Measurements from ENCODE around the gene PCDHA4.
A peak's percentile ranks its signal among the peaks of the same experiment; 100 is the strongest.
"Not testable (repeated sequence)": the region's sequence is repeated elsewhere in the genome, so short reads cannot be mapped to it uniquely, and the experiment has no call there.

PCDHA4 gene

DNA sequence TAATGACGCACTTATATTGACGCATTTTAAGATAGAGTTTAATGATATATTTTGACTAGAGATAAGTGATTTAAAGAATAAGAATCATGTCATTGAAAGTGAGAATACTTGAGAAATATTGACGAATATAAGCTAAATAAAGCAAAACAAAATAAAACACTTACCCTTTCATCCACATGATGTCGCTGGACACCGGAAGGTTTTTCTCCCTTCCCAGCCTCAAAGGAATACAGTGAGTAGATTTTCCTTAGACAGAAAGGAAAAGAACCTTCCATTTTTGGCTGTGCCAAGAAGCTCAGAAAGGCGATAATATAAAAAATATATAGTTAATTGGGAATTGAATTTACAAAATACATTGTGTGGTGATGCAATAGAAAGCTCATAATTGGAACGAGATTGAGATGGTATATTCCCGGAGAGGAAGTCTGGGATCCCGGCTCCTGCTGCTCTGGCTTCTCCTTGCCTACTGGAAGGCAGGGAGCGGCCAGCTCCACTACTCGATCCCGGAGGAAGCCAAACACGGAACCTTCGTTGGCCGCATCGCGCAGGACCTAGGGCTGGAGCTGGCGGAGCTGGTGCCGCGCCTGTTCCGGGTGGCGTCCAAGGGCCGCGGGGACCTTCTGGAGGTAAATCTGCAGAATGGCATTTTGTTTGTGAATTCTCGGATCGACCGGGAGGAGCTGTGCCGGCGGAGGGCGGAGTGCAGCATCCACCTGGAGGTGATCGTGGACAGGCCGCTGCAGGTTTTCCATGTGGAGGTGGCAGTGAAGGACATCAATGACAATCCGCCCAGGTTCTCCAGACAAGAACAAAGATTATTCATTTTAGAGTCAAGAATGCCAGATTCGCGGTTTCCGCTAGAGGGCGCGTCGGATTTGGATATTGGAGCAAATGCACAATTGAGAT lies 14.8 kb downstream of the PCDHA4 start, which contains the start of gene PCDHA5:
Gene PCDHA5 (plus strand): TSS at position 239 of the 906 bp plus-strand sequence.
- DNase-seq (ENCODE audit: low spot score) = peak; percentile 45

DNA sequence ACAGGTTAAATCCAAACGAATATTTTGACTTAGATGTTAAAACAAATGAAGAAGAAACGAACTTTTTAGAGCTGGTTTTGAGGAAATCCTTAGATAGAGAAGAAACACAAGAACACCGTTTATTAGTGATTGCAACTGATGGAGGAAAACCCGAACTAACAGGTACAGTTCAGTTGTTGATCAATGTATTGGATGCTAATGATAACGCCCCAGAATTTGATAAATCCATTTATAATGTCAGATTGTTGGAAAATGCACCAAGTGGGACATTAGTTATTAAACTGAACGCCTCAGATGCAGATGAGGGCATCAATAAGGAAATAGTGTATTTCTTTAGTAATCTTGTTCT lies 15.4 kb downstream of the PCDHA4 start:
- DNase-seq (ENCODE audit: low spot score) = no peak

DNA sequence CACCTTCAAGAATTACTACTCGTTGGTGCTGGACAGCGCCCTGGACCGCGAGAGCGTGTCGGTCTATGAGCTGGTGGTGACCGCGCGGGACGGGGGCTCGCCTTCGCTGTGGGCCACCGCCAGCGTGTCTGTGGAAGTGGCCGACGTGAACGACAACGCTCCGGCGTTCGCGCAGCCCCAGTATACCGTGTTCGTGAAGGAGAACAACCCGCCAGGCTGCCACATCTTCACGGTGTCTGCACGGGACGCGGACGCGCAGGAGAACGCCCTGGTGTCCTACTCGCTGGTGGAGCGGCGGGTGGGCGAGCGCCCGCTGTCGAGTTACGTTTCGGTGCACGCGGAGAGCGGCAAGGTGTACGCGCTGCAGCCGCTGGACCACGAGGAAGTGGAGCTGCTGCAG lies 16.1 kb downstream of the PCDHA4 start:
- DNase-seq (ENCODE audit: low spot score) = not testable (repeated sequence)

DNA sequence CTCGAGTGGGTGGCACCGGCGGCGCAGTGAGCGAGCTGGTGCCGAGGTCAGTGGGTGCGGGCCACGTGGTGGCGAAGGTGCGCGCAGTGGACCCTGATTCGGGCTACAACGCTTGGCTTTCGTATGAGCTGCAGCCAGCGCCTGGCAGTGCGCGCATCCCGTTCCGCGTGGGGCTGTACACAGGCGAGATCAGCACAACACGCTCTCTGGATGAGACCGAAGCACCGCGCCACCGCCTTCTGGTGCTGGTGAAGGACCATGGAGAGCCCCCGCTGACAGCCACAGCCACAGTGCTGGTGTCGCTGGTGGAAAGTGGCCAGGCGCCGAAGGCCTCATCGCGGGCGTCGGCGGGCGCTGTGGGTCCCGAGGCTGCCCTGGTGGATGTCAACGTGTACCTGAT lies 16.6 kb downstream of the PCDHA4 start:
- DNase-seq (ENCODE audit: low spot score) = no peak

DNA sequence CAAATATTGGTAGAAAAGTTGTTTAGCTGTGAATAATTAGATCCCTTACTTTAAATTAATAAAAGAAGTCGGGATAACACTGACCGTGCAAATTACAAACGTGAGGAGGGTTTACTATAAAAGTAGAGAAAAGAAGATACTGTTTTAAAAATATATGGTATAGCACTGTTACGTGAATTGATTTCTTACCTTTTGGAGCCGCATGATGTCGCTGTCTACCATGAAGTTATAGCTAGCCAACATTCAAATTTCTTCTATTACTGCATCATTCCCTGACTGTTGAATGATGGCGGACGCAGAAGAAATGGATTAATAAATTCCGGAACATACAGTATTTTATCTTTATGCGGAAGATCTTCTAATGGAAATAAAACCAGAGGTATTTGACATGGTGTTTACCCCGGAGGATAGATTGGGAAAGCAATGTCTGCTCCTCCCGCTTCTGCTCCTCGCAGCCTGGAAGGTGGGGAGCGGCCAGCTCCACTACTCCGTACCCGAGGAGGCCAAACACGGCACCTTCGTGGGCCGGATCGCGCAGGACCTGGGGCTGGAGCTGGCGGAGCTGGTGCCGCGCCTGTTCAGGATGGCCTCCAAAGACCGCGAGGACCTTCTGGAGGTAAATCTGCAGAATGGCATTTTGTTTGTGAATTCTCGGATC lies 21.0 kb downstream of the PCDHA4 start, which contains the start of gene PCDHA6:
Gene PCDHA6 (plus strand): TSS at position 257 of the 658 bp plus-strand sequence. CDS start 132 bp downstream, at position 389.
- DNase-seq (ENCODE audit: low spot score) = peak; percentile 23

DNA sequence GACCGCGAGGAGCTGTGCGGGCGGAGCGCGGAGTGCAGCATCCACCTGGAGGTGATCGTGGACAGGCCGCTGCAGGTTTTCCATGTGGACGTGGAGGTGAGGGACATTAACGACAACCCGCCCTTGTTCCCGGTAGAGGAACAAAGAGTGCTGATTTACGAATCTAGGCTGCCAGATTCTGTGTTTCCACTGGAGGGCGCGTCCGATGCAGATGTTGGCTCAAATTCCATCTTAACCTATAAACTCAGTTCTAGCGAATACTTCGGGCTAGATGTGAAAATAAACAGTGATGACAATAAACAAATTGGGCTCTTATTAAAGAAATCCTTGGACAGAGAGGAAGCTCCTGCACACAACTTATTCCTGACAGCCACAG lies 21.5 kb downstream of the PCDHA4 start:
- DNase-seq (ENCODE audit: low spot score) = peak; percentile 12

- DNase-seq (ENCODE audit: low spot score) = not testable (repeated sequence)
These were observed 22.9 kb downstream of the PCDHA4 start for GRCh38 chr5:140829511-140830501.

DNA sequence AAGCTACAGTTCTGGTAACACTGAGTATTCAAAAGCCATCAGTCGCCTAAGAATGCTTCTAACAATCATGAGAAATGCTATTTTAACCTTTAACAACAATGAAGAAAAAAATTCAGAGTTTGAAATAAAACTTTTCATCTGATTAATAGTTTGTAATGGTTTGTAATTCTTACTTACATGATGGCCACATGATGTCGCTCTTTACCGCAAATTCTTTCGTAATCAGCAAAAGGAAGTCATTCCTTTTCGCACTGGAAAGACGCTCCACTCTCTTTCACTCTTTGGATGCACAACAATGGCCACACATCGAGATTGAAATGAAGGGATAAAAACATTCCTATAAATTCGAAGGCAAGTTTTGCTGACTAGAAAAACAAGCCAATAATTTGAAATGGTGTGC lies 27.1 kb downstream of the PCDHA4 start, which contains the start of gene PCDHA7:
Gene PCDHA7 (plus strand): TSS at position 277 of the 400 bp plus-strand sequence. CDS start 115 bp downstream, at position 392.
- DNase-seq (ENCODE audit: low spot score) = peak; percentile 28

DNA sequence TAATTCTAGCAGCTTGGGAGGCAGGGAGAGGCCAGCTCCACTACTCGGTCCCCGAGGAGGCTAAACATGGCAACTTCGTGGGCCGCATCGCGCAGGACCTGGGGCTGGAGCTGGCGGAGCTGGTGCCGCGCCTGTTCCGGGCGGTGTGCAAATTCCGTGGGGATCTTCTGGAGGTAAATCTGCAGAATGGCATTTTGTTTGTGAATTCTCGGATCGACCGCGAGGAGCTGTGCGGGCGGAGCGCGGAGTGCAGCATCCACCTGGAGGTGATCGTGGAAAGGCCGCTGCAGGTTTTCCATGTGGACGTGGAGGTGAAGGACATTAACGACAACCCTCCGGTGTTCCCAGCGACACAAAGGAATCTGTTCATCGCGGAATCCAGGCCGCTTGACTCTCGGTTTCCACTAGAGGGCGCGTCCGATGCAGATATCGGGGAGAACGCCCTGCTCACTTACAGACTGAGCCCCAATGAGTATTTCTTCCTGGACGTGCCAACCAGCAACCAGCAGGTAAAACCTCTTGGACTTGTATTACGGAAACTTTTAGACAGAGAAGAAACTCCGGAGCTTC lies 27.7 kb downstream of the PCDHA4 start:
- DNase-seq (ENCODE audit: low spot score) = not testable (repeated sequence)

GRCh38 chr5:140835622-140836510 lies 29.0 kb downstream of the PCDHA4 start:
- DNase-seq (ENCODE audit: low spot score) = no peak

DNA sequence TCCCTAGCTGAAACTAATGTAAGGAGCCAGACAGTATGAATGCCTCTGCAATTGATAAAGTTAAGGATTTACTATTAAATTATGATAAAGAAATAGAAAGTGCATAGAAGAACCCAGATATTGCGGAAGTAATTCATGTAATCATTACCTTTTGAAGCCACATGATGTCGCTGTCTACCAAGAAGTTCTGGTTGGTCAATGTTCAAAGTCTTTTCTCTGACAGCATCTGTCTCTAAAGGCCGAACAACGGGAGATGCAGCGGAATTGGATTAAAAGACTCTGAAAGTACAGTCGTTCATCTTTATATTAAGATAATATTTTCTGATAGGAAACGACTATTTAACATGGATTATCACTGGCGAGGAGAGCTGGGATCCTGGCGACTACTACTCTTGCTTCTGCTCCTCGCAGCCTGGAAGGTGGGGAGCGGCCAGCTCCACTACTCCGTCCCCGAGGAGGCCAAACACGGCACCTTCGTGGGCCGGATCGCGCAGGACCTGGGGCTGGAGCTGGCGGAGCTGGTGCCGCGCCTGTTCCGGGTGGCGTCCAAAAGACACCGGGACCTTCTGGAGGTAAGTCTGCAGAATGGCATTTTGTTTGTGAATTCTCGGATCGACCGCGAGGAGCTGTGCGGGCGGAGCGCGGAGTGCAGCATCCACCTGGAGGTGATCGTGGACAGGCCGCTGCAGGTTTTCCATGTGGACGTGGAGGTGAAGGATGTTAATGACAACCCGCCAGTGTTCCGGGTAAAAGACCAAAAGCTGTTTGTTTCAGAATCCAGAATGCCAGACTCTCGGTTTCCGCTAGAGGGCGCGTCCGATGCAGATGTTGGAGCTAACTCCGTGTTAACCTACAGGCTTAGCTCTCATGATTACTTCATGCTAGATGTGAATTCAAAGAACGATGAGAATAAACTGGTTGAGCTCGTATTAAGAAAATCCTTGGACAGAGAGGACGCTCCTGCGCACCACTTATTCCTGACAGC lies 34.4 kb downstream of the PCDHA4 start, which contains the start of gene PCDHA8:
Gene PCDHA8 (plus strand): TSS at position 210 of the 985 bp plus-strand sequence. CDS start 135 bp downstream, at position 345.
- peak; percentile 17 for DNase-seq (ENCODE audit: low spot score)

- no peak for DNase-seq (ENCODE audit: low spot score)
These were observed 36.2 kb downstream of the PCDHA4 start for GRCh38 chr5:140842798-140843733.

DNA sequence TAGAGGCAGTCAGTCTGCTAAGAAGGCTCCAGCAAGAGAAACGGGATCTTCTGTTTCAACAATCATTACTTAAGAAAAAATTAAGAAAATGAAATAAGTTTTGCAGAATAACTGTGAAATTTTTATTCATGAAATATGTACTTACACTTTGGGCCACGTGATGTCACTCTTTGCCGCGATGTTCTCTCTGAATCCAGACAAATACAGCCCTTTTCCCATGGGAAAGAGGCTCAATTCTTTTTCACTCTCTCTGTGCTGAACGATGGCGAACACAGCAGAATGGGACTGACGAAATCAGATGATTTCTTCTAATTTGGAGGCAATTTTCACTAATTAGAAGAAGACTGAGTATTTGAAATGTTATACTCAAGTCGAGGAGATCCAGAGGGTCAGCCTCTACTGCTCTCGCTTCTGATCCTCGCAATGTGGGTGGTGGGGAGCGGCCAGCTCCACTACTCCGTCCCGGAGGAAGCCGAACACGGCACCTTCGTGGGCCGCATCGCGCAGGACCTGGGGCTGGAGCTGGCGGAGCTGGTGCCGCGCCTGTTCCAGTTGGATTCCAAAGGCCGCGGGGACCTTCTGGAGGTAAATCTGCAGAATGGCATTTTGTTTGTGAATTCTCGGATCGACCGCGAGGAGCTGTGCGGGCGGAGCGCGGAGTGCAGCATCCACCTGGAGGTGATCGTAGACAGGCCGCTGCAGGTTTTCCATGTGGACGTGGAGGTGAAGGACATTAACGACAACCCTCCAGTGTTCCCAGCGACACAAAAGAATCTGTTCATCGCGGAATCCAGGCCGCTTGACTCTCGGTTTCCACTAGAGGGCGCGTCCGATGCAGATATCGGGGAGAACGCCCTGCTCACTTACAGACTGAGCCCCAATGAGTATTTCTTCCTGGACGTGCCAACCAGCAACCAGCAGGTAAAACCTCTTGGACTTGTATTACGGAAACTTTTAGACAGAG lies 41.6 kb downstream of the PCDHA4 start, which contains the start of gene PCDHA9:
Gene PCDHA9 (plus strand): TSS at position 244 of the 964 bp plus-strand sequence. CDS start 114 bp downstream, at position 358.
- not testable (repeated sequence) for DNase-seq (ENCODE audit: low spot score)

DNA sequence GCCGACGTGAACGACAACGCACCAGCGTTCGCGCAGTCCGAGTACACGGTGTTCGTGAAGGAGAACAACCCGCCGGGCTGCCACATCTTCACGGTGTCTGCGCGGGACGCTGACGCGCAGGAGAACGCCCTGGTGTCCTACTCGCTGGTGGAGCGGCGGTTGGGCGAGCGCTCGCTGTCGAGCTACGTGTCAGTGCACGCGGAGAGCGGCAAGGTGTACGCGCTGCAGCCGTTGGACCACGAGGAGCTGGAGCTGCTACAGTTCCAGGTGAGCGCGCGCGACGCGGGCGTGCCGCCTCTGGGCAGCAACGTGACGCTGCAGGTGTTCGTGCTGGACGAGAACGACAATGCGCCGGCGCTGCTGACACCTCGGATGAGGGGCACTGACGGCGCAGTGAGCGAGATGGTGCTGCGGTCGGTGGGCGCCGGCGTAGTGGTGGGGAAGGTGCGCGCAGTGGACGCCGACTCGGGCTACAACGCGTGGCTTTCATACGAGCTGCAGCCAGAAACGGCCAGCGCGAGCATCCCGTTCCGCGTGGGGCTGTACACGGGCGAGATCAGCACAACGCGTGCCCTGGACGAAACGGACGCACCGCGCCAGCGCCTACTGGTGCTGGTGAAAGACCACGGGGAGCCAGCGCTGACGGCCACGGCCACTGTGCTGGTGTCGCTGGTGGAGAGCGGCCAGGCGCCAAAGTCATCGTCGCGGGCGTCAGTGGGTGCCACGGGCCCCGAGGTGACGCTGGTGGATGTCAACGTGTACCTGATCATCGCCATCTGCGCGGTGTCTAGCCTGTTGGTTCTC lies 43.2 kb downstream of the PCDHA4 start:
- DNase-seq (ENCODE audit: low spot score) = not testable (repeated sequence)

Measured in kidney tubule cell (primary cell).